Endometrial microvascular endothelial cells (primary cell): ENCODE results near the gene RGS7BP. TPM values are rescaled to one million over a fixed set of nuclear protein-coding genes. Genes with fewer than 3 reads are reported as not detected.

Experiments
- in situ Hi-C: cut with HindIII; loops from 2 replicates; pipeline ENCODE4 v1.10.0; 2017; ENCODE audit warnings: low sequenced_read_pairs, low pct_unique_long_range_greater_than_20kb; ENCODE audit errors: inconsistent ontology term
- total RNA-seq: library from RNA; depleted of rRNA; stranded (reverse); fragments of >200 nt; gene quantifications from one replicate; pipeline ENCODE4 v1.2.3, GENCODE V29; 2015; ENCODE audit errors: inconsistent ontology term

RGS7BP gene
- total RNA-seq, 1 donor from 2014 or later: 7.0 TPM

DNA sequence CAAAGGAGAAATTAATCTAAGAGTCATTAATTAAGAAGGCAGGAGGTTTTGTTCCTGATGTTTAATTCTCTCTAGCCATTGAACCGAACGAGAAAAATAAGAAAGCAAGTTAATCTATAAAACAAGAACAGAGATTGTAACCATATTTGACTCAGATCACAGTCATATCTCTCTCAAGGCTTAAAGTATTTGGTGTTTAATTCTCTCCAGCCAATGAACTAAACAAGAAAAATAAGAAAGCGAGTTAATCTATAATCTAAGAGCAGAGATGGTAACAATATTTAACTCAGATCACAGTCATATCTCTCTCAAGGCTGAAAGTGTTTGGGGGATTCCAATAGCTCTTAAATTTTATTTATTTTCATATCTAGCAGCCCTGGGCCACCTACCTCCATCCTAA lies 110.1 kb downstream of the RGS7BP start:
- in situ Hi-C loops: no loop called here

- in situ Hi-C loops: no loop called here
These were observed 113.8 kb downstream of the RGS7BP start for GRCh38 chr5:64619609-64620008.

DNA sequence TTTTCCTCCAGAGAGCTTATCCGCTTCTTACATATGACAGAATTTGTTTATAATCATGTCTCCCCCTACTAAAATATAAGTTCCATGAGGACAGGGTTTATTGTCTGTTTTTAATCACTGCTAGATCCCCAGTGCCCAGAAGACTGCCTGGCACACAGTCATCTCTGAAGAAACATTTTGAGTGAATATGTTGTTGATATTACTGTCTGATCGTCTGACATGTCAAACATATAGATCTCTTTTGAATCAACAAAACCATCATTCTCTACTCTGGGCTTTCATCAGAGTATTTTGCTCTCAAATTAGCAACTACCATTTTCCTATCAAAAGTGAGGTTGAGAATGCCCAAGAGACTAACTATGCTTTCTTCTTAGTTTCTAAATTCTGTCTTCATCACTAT lies 117.2 kb downstream of the RGS7BP start:
- in situ Hi-C loops: no loop called here

DNA sequence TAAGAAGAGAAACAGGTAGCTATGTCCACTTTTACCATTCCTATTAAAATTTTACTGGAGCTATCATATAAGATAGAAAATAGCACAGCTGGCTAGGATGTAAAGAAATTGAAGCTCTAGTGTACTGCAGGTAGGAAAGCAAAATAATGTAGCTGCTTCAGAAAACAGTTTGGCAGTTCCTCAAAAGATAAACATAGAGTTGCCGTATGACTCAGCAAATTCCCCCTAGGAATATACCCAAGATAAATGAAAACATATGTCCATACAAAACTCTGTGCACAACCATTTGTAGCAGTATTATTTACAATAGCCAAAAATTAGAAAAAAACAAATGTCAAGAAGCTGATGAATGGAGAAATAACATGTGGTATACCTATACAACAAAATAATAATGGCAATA lies 119.9 kb downstream of the RGS7BP start:
- in situ Hi-C loops: no loop called here

GRCh38 chr5:64628901-64629300 lies 123.1 kb downstream of the RGS7BP start:
- in situ Hi-C loops: no loop called here

DNA sequence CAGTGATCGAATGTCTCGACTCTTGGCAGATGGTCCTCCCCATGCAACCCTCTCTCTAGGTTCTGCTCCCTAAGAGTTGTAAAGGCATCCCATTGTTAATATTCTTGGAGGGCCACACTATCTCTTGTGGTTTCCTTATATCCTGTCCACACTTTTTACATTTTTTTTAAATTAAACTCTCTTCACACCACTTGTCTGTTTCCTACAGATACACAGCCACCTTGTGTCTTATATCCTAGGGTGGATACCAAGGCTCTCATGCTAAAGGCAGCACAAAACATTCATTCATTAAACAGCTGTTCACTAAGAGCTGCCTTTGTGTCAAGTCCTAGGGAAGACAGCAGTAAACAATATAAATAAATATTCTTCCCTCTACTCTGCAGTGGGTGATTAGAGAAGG lies 124.0 kb downstream of the RGS7BP start:
- in situ Hi-C loops: no loop called here

- in situ Hi-C loops: no loop called here
These were observed 126.4 kb downstream of the RGS7BP start for GRCh38 chr5:64632251-64632650.

DNA sequence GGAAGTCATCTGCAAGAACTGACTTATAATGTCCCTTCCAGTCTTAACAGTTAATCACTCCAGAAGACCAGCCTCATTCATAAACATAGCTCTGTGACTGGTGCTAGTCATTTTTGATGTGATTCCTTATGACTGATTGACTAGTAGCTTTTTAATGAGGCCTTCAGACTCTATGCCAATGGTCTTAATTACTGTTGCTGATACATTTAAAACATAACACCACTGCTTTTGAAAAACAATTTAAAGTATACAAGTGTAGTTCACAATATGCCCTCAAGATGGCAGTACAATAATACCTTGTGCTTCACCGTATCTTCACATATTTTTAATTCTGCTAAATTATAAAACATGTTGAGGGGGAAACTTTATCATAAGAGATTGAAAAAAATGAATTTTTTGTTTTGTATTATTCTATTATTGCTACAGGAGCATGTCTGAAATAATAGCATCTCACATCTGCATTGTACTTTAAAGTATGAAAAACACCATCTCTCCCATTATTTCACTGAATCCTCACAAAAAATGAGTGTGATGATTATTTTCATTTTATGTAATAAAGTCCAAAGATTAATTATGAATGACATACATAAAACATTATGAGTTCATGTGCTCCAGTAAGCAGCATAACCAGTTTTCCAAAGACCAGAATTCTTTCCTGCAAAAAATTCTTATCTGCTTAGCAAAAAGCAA lies 129.3 kb downstream of the RGS7BP start:
- in situ Hi-C loops: no loop called here

GRCh38 chr5:64637144-64637543 lies 131.3 kb downstream of the RGS7BP start:
- in situ Hi-C loops: no loop called here

GRCh38 chr5:64637837-64638443 lies 132.1 kb downstream of the RGS7BP start:
- in situ Hi-C loops: no loop called here

DNA sequence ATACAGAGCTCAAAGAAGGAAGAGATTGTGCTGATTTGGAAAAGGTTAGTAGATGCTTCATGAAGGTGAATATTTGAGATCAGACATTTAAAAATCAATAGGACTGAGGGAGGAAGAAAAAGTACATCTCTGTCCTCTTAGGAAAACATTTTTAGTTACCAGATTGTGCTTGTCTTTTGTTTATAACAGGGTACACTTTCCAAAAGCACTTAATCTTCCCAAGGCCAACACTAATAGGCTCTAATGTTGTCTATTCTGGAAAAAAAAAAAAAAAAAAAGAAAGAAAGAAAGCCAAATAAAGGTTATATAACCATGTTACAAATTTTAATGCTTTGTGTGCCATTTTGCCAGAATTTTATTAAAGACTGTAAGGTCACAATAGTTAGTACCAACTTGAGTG lies 139.0 kb downstream of the RGS7BP start:
- in situ Hi-C loops: no loop called here

- in situ Hi-C loops: no loop called here
These were observed 140.4 kb downstream of the RGS7BP start for GRCh38 chr5:64646169-64646568.

- in situ Hi-C loops: no loop called here
These were observed 143.7 kb downstream of the RGS7BP start for GRCh38 chr5:64649512-64649911.

GRCh38 chr5:64653766-64654560 lies 148.1 kb downstream of the RGS7BP start:
- in situ Hi-C loops: no loop called here

- in situ Hi-C loops: no loop called here
These were observed 148.7 kb downstream of the RGS7BP start for GRCh38 chr5:64654561-64654938.

DNA sequence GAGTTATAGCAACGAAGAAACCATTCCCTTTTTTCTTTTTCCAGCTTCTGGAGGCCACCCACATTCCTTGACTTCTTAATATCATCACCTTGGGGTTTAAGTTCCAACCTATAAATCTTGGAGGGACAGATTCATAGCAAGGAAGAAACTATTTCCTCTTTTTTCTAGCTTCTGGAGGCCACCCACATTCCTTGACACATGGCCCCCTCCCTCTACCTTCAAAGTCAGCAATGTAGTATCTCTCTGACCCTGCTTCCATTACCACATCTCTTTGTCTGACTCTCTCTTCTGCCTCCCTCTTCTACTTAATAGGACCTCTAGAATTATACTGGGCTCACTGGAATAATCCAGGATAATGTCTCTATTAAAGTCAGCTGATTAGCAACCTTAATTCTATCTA lies 149.8 kb downstream of the RGS7BP start:
- in situ Hi-C loops: no loop called here

GRCh38 chr5:64659289-64659688 lies 153.5 kb downstream of the RGS7BP start:
- in situ Hi-C loops: no loop called here
